ENCODE data around the gene CSF1. TPM values are rescaled to one million over a fixed set of nuclear protein-coding genes. Genes with fewer than 3 reads are reported as not detected.
"Not testable (repeated sequence)": the region's sequence is repeated elsewhere in the genome, so short reads cannot be mapped to it uniquely, and the experiment has no call there.

Gene CSF1
- polyA plus RNA-seq, 5 donors: 7.2 to 12.1 (median 9.5) TPM

DNA sequence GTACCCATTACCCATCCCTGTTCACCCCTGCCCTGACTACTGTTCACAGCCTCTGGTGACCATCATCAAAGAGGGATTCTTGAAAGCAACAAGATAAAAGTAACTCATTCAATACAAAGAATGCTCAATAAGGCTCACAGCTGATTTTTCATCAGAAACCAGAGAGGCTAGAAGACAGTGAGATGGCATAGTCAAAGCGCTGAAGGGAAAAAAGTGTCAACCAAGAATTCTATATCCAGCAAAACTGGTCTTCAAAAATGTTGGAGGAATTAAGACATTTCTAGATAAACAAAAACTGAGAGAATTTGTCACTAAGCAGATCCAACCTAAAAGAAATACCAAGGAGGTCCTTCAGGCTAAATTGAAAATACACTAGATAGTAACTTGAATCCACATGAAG, 27.1 kb downstream of the CSF1 start:
- DNase-seq: no peak

DNA sequence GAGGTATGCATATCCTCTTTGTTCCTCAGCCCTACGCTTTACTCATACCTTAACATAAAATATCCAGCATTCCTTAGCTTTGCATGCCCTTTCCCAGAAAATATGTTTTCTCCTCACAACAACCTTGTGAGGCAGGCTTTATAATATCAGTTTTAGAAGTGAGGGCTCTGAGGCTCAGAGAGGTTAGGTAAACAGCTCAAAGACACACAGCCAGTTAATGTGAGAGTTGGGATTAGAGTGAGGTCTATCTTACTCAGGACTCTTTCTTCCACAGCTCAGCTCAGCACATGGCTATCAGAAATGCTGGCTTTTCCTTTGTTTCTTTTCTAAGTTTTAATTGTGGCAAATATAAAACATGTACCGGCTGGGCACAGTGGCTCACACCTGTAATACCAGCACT, 27.9 kb downstream of the CSF1 start:
- no peak for DNase-seq

DNA sequence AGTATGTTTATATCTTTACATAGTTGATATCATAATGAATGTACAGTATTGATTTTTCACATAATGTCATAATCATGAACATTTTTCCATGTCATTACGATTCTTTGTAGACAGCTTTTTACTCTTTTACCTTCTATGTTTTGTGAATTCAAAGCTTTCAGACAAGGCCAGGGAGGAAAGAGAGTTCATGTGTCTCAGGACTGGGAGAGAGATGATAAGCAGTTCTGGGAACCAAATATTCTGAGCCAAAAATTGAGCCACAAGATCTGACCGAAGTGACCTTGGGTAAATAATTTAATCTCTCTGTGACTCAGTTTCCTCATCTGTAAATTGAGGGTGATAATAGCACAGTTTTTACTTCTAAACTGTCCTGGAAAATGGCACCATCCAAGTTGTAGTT, 31.8 kb downstream of the CSF1 start:
- DNase-seq: no peak

DNA sequence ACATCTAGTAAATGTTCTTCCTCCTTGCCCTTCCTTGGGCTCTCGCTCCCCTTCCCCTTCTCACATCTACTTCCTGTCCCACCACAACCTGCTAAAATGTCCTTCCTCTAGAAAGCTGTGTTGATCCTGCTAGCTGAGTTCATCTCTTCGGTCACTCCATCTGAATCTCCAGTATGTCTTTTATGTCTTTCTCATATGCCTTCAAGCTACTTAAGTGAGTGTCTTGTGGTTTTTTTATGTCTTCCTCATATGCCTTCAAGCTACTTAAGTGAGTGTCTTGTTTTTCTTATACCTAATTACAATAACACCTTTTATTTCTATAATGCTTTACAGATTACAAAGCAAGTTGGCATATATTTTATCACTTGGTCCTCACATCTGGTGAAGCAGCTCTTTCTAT, 33.9 kb downstream of the CSF1 start:
- no peak for DNase-seq

DNA sequence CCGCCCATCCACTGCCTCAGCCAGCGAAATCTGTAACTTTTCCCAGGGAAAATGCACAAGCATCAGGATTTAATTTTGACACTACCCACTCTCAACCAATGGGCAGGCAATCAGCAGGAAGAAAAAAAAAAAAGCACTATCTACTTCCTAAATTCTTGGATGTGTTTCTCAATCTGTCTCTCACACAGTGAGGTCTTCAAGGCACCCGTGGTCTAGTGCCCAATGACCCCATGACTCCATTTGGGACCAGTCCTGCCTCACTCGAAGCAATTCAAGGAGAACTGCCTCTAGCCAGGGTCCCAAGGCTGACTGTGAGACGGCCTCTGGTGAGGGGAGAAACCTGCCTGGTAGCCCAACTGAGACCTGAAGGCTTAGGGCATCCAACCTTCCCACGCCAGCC, 35.9 kb downstream of the CSF1 start:
- no peak for DNase-seq

DNA sequence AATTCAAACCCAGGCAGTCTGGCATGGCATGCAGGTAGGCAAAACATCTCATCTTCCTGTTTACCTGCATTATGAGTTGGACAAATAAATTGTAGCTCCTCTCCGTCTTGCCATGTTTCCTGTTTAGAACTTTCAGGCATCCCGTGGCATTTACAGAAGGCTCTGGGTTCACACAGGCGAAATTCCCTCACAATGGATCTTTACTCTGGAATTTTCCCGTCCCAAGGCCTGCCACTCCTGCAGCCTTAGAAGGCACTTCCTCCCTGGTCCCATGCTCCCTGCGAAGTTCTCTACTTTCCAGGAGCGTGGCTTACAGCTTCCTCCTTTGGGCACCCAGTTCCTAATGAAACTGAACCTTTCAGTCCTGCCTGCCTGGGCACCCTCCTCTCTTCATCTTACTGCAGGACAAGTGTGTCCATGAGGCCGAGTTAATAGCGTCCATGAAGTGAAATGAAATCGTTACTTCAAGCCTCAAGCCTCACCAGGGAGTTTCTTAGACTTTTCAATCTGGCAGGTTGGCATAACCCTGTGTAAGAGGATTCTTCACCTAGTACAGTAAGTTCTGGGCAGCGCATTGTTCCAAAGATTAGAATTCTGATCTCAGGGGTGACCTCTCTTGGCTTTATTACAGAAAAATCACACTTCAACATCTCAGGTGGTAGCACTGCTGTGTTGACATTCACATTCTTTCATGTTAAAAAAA, 37.1 kb downstream of the CSF1 start:
- DNase-seq: no peak

DNA sequence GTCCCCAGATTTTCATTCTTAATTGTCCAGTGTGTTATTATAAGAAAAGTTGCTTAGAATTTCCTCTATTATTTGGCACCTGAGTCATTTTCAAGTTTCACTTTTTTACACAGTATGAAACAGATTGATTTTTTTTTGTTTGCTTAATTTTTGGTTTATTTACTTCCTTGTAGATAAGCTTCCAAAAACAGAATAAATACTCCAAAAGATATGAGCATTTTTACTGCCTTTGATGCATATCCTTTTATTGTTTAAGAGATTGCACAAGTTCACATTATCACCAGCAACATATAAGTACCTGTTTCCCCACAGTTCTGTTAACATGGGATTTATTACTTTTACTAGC, 37.6 kb downstream of the CSF1 start:
- no peak for DNase-seq

DNA sequence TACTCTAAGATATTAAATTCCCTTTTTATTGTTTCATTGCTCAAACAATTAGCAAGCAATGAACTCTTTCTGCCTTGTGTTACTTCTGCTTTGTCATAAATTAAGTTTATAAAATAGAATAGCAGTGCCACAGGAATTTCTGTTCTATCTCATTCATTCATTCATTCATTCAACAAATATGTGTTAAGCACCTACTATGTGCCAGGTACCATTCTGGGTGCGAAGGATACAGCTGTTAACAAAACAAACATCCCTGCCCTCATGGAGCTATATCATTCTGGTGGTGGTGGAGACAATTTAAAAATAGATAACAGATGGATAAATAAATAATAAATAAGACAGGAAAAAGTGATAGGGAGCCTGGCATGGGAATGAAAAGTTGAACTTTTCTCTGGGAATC, 39.4 kb downstream of the CSF1 start:
- DNase-seq: no peak

DNA sequence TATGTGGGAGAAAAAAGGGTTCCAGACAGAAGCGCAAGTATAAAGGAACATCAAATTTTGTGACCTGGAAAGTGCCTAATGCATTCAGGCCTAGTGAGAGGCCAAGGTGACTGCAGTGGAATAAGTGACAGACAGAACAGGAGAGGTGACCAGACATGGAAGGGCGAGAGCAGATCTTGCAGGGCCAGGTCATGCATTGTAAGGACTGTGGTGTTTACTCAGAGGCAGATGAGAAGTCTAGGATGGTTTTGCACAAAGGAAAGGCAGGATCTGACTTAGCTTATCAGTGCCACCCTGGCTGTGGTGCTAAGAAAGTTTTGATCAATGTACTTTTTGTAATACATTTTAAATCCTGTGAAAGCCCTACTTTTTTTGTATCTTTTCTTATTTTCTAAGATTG, 39.9 kb downstream of the CSF1 start:
- no peak for DNase-seq

DNA sequence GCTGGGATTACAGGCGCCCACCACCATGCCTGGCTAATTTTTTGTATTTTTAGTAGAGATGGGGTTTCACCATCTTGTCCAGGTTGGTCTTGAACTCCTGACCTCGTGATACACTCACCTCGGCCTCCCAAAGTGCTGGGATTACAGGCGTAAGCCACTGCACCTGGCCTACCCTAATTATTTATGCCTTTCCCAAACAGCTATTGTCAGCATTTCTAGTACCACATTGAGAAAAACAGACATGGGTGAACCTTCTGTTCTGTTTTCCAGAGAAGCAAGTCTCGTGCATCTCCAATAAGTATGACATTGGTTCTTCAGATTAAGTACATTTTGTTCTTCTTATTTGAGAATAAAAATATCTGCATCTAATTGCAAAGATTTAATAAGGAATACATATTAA, 40.9 kb downstream of the CSF1 start:
- DNase-seq: not testable (repeated sequence)

DNA sequence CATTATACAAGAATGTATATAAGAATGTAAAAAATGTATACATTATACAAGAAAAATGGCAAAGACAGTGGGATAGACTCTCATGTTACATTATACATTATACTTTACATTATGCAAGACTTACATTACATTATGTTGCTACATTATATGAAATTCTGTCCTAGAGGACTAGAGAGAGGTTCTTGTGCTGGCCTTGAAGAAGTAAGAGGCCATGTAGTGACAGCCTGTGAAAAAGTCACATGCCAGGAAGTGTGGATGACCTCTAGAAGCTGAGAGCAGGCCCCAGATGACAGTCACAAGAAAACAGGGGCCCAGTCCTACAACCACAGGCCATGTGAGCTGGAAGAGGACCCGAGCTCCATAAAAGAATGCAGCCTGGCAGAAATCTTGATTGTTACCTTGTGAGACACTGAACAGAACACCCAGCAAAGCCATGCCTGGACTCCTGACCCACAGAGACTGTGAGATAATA, 43.4 kb downstream of the CSF1 start:
- DNase-seq: no peak

DNA sequence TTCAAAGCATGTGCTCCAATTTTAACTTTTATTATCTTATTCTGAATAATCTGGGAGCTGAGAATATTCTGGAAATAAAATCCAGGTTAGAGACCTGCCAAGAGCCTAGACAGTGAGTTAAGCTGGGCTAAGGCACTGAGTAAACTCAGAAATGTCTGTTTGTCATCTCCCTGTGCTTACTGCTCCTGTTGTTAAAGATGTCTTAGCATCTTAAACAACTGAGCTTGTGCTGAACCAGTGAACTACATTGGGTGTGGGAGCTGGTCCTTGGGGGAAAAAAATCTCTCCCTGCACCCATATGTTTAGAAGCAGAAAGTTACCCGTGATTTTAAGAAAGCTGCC, 49.0 kb downstream of the CSF1 start:
- no peak for DNase-seq

DNA sequence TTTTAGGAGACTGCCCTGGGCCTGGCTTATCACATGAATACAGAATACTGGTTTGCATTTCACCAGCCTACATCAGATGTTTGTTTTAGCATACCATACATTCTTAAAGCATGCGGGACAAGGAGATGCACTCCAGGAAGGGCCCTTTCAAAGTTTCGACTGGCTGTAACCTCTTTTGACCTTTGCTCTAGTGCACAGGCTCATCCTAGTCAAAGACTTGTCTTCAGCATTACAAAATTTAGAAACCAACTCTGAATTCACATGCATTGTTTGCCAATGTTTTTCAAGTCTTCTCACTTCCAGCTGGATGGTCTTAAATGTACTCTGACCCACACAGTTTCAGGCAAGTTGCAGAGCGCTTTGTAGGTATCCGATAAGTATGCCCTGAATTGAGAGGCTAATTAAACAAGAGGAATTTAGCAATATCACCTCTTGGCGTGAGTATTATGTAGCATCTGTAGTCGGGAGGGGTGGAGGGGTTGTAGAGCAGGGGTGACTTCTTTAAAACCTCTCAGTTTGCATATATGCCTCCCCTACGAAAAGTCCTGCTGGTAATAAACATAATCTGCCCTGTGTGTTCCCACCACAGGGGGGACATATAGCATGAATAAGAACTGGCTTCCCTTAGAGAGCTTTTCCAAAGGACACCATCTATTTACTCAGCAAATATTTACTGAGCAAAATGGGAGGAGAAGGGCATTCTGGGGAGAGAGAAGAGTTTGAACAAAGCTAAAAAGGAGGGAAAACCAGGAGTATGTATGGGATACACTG, 49.5 kb downstream of the CSF1 start:
- DNase-seq: no peak

DNA sequence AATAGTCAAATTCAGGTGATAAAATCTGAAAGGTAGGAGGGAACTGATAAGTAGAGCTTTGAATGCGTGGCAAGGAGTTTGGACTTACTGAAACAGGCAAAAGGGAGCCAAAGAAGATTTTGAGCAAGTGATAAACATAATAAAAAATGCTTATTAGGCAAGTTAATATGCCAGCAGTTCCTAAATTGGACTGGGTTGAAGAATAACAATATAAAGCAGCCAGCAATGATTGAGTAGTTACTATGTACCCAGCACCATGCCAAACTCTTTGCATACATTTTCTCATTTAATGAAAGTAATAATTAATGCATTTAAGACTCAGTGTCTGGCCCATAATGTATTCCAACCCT, 50.1 kb downstream of the CSF1 start:
- no peak for DNase-seq

DNA sequence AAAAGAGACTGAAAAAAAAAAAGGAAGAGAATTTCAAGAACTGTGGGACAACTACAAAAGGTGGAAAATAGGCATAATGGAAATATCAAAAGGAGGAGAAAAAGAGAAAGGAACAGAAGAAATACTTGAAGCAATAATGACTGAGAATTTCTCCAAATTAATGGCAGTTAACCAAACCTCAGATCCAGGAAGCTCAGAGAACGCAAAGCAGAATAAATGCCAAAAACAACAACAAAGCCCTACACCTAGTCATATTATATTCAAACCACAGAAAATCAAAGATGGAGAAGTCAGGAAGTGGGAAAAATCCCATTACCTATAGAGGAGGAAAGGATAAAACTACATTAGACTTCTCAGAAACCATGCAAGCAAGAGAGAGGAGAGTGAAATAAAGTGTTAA, 53.2 kb downstream of the CSF1 start:
- no peak for DNase-seq

DNA sequence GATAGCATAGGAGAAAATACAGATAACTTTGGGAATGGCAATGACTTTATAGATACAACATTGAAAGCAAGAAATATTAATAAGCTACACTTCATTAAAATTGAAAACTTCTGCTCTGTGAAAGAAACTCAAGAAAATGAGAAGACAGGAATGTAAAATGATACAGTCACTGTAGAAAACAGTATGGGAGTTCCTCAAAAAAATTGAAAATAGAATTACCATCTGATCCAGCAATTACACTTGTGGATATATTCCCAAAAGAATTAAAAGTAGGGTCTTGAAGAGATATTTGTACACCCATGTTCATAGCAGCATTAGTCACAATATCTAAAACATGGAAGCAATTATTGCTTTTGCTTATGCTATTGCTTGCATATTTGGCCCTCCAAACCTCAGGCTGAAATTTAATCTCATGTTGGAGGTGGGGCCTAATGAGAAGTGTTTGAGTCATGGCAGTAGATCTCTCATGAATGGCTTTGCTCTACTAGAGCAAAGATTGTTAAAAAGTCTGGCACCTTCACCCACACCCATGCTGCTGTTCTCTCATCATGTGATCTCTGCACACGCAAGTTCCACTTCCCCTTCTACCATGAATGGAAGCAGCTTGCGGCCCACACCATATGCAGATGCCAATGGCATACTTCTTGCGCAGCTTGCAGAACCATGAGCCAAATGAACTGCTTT, 58.6 kb downstream of the CSF1 start:
- DNase-seq: no peak

DNA sequence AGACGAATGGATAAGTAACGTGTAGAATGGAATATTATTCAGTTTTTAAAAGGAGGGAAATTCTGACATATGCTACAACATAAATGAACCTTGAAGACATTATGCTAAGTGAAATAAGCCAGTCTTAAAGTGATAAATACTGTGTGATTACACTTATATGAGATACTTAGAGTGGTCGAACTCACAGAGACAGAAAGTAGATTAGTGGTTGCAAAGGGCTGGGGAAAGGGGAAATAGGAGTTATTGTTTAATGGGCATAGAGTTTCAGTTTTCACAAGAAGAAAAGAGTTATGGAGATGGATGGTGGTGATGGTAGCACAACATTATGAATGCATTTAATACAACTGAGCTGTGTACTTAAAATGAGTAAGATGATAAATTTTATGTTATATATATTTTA, 59.3 kb downstream of the CSF1 start:
- no peak for DNase-seq

DNA sequence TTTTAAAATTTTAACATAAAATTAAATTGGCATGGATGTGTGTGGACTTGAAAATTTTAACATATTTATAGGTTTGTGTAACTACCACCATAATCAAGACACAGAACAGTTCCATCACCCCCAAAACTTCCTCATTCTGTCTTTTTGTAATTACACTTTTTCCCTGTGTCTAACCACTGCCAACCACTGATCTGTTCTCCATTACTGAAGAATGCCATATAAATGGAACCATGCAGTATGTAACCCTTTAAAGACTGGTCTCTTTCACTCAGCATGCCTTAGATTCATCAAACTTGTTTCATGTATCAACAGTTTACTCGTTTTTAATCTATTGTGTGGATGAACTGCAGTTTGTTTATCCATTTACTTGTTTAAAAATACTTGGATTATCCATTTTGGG, 60.9 kb downstream of the CSF1 start:
- DNase-seq: no peak

DNA sequence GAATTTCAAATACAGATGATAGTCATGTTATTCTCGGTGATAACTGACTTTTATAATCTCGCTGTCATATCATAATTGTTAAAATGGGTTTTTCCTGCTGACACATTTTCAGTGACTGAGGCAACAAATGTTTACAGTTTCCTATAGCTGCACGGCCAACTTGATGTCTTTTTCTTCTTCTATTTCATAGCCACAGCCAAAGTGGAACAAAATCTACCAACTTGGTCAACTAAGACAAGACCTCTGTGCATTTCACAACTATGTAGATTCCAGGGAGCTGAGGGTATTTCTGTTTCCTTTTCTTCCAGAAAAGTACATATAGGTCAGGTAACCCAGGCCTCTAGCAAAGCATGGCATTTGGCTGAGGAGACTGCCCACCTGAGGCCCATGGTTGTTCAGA, 63.5 kb downstream of the CSF1 start:
- DNase-seq: no peak

DNA sequence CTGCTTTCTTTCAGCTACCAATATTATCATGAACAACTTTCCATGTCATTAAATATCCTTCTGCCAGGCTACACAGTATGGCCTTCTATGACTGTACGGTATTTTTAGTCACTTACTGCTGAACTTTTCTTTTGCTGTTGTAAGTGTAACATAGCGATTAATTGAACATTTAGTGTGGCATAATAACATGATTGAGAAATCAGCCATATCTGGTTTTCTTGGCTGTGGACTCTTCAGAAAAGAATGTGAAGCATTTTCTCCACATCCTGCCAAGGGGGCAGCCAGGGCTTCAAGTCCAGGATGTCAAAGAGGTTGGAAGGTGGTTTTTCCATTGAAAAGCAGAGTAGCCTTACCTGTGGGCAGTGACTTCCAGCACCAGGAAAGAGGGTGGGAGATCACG, 65.1 kb downstream of the CSF1 start:
- no peak for DNase-seq

DNA sequence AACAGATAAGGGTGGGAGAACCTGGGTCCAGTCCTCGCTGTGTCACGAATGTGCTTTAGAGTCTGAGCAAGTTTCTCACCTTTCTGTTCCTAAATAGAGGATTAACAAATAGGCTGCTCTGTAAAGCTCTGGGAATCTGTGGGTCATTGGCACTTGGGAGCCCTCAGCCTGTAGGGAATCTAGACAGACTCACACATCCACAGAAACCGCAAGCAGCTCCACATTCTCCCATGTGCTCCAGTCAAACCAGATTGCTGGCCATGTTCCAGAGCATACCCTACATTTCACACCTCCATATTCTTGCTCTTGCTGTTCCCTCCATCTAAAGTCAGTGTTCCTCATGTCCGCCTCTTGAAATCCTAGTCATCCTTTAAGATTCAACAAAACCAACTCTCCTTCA, 66.1 kb downstream of the CSF1 start:
- DNase-seq: no peak

DNA sequence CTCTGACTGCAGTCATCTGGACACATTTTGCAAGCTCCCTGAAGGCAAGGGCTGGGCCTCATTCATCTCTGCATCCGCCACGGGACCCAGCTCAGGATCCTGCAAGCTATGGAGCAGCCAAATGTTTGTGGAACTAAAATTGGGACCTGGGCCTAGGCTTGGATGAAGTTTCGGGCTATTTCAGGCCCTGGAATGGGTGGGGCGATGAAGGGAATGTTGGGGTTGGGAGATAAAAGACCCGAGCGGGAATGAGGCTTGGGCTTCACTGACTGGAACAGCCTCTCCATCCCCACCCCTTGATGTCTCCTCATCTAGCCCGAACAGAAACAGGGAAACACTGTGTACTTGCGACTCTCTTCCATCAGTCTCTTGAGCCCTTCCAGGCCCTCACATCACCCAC, 66.6 kb downstream of the CSF1 start:
- no peak for DNase-seq

DNA sequence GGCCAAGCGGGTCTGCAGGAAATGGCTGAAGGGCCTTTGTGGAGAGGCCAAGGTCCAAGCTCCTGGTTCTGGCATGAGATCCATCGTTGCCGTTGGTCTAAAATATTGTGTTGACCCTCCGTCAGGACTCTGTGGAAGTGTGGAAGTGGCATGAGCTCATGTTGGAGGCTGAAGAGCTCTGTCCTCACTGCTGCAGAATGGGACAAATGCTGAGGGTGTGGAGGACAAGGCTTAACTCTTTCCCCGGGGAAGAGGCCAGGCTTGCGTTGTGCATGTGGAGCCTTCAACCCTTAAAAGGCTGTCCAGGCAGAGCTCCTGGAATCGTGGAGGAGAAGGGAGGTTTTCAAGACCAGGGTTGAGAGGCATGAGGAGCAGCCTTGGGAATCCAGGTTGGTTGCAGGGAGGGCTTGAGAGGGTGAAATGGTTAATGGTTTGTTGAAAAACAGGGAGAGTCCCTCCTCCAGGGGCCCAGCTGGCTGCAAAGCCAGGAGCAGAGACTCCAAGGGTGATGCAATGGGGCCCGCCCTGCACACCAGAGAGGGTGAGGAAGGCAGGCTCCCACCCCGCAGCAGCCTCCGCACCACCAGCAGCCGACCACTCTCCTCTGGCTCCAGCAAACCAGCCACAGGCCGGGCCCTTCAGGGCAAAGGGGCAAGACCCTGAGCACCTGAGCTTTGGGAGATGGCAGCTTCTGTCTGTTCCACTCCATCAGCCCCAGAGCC, 67.2 kb downstream of the CSF1 start:
- no peak for DNase-seq
